ENCODE measurements around the gene KIF5B. TPM values are rescaled to one million over a fixed set of nuclear protein-coding genes. Genes with fewer than 3 reads are reported as not detected.
"Not testable (repeated sequence)": the region's sequence is repeated elsewhere in the genome, so short reads cannot be mapped to it uniquely, and the experiment has no call there.

The KIF5B gene
- total RNA-seq, 2 experiments from 2014 or later: 63.8 to 81.3 TPM

GRCh38 chr10:31982111-31982510 lies 74.1 kb downstream of the KIF5B start:
- DNase-seq (ENCODE audit: low spot score): no peak
- no peak overlapping the region for H3K27ac ChIP-seq (ENCODE audit: low read depth, low read length, poor library complexity, severe bottlenecking)
- H3K4me2 ChIP-seq (ENCODE audit: low read length): no peak overlapping the region
- no peak for TF ChIP-seq EZH2phosphoT487 (IDR thresholded peaks at IDR 0.05; ENCODE audit: borderline replicate concordance, low read depth, low read length)
- TF ChIP-seq, protein P1, sequence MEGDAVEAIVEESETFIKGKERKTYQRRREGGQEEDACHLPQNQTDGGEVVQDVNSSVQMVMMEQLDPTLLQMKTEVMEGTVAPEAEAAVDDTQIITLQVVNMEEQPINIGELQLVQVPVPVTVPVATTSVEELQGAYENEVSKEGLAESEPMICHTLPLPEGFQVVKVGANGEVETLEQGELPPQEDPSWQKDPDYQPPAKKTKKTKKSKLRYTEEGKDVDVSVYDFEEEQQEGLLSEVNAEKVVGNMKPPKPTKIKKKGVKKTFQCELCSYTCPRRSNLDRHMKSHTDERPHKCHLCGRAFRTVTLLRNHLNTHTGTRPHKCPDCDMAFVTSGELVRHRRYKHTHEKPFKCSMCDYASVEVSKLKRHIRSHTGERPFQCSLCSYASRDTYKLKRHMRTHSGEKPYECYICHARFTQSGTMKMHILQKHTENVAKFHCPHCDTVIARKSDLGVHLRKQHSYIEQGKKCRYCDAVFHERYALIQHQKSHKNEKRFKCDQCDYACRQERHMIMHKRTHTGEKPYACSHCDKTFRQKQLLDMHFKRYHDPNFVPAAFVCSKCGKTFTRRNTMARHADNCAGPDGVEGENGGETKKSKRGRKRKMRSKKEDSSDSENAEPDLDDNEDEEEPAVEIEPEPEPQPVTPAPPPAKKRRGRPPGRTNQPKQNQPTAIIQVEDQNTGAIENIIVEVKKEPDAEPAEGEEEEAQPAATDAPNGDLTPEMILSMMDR (conservative IDR thresholded peaks at IDR 0.05; ENCODE audit: low read length): no peak
- no peak overlapping the region for H3K4me3 ChIP-seq (ENCODE audit: low read depth, low read length, poor library complexity, severe bottlenecking)
- no peaks in the 10 kb centered on the region for H3K36me3 ChIP-seq (ENCODE audit: insufficient read depth, low read length)
- no TSS peak for BruUV-seq (replicated peaks)
- H3K9me2 ChIP-seq (ENCODE audit: insufficient read depth, low read length): no peaks in the 10 kb centered on the region
- intact Hi-C loops (cut with micrococcal nuclease; ENCODE audit: unreplicated experiment): no loop called here
- no peaks in the 10 kb centered on the region for H3K4me1 ChIP-seq (ENCODE audit: insufficient read depth, low read length, poor library complexity, severe bottlenecking)
- CTCF ChIA-PET (ENCODE audit: unreplicated experiment): no interaction called here
- no peak overlapping the region for H2AFZ ChIP-seq (ENCODE audit: low read length)
- H3K79me2 ChIP-seq (ENCODE audit: insufficient read depth, low read depth, low read length): no peaks in the 10 kb centered on the region
- H3K9me3 ChIP-seq (ENCODE audit: low read length): no peaks in the 10 kb centered on the region
- POLR2A ChIA-PET: no interaction called here
- no peaks in the 10 kb centered on the region for H4K20me1 ChIP-seq (ENCODE audit: insufficient read depth, low read length)

DNA sequence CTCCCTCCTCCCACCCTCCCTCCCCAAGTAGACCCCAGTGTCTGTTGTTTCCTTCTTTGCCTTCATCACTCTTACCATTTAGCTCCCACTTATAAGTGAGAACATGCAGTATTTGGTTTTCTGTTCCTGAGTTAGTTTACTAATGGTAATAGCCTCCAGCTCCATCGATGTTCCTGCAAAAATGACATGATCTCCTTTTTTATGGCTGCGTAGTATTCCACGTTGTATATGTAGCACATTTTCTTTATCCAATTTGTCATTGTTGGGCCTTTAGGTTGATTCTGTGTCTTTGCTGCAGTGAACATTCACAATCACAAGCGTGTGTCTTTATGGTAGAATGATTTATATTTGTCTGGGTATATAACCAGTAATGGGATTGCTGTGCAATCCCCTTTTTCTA lies 75.8 kb downstream of the KIF5B start:
- TF ChIP-seq EZH2phosphoT487 (IDR thresholded peaks at IDR 0.05; ENCODE audit: borderline replicate concordance, low read depth, low read length): no peak
- TF ChIP-seq, protein P1 (conservative IDR thresholded peaks at IDR 0.05; ENCODE audit: low read length): no peak
- no peak overlapping the region for H3K27ac ChIP-seq (ENCODE audit: low read depth, low read length, poor library complexity, severe bottlenecking)
- no peak overlapping the region for H3K4me3 ChIP-seq (ENCODE audit: low read depth, low read length, poor library complexity, severe bottlenecking)
- no peaks in the 10 kb centered on the region for H3K36me3 ChIP-seq (ENCODE audit: insufficient read depth, low read length)
- ChIA-PET POLR2A (interaction anchor here (0.9 kb wide), 1 partner anchor 12 kb away, joined by 4 read pairs; no protein-coding TSS in a partner anchor), CTCF (ENCODE audit: unreplicated experiment) (no interaction called here)
- no peak for DNase-seq (ENCODE audit: low spot score)
- H2AFZ ChIP-seq (ENCODE audit: low read length): no peak overlapping the region
- BruUV-seq (replicated peaks): no TSS peak
- no peaks in the 10 kb centered on the region for H3K4me1 ChIP-seq (ENCODE audit: insufficient read depth, low read length, poor library complexity, severe bottlenecking)
- intact Hi-C loops (cut with micrococcal nuclease; ENCODE audit: unreplicated experiment): no loop called here
- H3K79me2 ChIP-seq (ENCODE audit: insufficient read depth, low read depth, low read length): no peaks in the 10 kb centered on the region
- no peaks in the 10 kb centered on the region for H3K9me3 ChIP-seq (ENCODE audit: low read length)
- H3K9me2 ChIP-seq (ENCODE audit: insufficient read depth, low read length): no peaks in the 10 kb centered on the region
- no peaks in the 10 kb centered on the region for H4K20me1 ChIP-seq (ENCODE audit: insufficient read depth, low read length)
- no peak overlapping the region for H3K4me2 ChIP-seq (ENCODE audit: low read length)

- H3K4me1 ChIP-seq (ENCODE audit: insufficient read depth, low read length, poor library complexity, severe bottlenecking); H3K4me3 ChIP-seq (ENCODE audit: low read depth, low read length, poor library complexity, severe bottlenecking); H4K20me1 ChIP-seq (ENCODE audit: insufficient read depth, low read length); BruUV-seq (replicated peaks); H3K9me2 ChIP-seq (ENCODE audit: insufficient read depth, low read length); intact Hi-C loops (cut with micrococcal nuclease; ENCODE audit: unreplicated experiment); H3K36me3 ChIP-seq (ENCODE audit: insufficient read depth, low read length); H3K79me2 ChIP-seq (ENCODE audit: insufficient read depth, low read depth, low read length); DNase-seq (ENCODE audit: low spot score); H3K4me2 ChIP-seq (ENCODE audit: low read length); H3K27ac ChIP-seq (ENCODE audit: low read depth, low read length, poor library complexity, severe bottlenecking); POLR2A ChIA-PET; H3K9me3 ChIP-seq (ENCODE audit: low read length); CTCF ChIA-PET (ENCODE audit: unreplicated experiment); H2AFZ ChIP-seq (ENCODE audit: low read length): not testable (repeated sequence)
Observed at GRCh38 chr10:31979071-31979470, 77.2 kb downstream of the KIF5B start.
